IMR-90 (cell line): ENCODE measurements around the gene AHDC1. TPM values are rescaled to one million over a fixed set of nuclear protein-coding genes. Genes with fewer than 3 reads are reported as not detected.
A peak's percentile ranks its signal among the peaks of the same experiment; 100 is the strongest.

Experiments
- ATAC-seq: fragments of 200-7000 bp; cut with Tn5 transposase; 2 replicates; pipeline ENCODE4 v1.9.1; 2020; ENCODE audit warnings: low read depth, mild to moderate bottlenecking, moderate library complexity
- BruUV-seq: library from RNA; stranded (reverse); fragments of 400-500 nt; replicated peaks from 2 replicates; lab custom pipeline; 2021; lab: Mats Ljungman, UMichigan
- CTCF ChIA-PET: fragments of 300-600 bp; formaldehyde crosslinking; extraction: SDS; loops from one replicate; lab custom pipeline; 2021; ENCODE audit warnings: antibody characterized with exemption; lab: Yijun Ruan, JAX
- POLR2A ChIA-PET: fragments of 300-600 bp; sonication (Branson Sonifier 250); formaldehyde crosslinking; loops from one replicate; lab custom pipeline; 2022; ENCODE audit warnings: antibody characterized with exemption; ENCODE audit not compliant: unreplicated experiment; lab: Charles Lee
- DNase-seq: peaks from one replicate; pipeline ENCODE4 v3.0.0; 2013
- H2AFZ ChIP-seq: replicated peaks from 2 replicates; pipeline ENCODE3; 2013; ENCODE audit warnings: low read length, mild to moderate bottlenecking; ENCODE audit not compliant: poor library complexity
- H2AK5ac ChIP-seq: 2 replicates; pipeline ENCODE4 v1.6.1; 2013; ENCODE audit warnings: low read depth, low read length, inconsistent platforms
- H2AK9ac ChIP-seq: replicated peaks from 2 replicates; pipeline ENCODE3; 2013; ENCODE audit warnings: mild to moderate bottlenecking, low read depth, low read length, moderate library complexity; ENCODE audit not compliant: poor library complexity
- H2BK120ac ChIP-seq: 2 replicates; pipeline ENCODE4 v1.6.1; 2013; ENCODE audit warnings: low read depth, low read length, inconsistent platforms
- H2BK15ac ChIP-seq: 3 replicates; pipeline ENCODE4 v1.6.1; 2013; ENCODE audit warnings: low read depth, low read length, inconsistent platforms
- H2BK20ac ChIP-seq: 2 replicates; pipeline ENCODE4 v1.6.1; 2013; ENCODE audit warnings: low read depth, mild to moderate bottlenecking, inconsistent platforms, low read length, moderate library complexity
- H2BK5ac ChIP-seq: 2 replicates; pipeline ENCODE4 v1.6.1; 2013; ENCODE audit warnings: mild to moderate bottlenecking, low read depth, low read length, inconsistent platforms; ENCODE audit not compliant: poor library complexity, severe bottlenecking
- H3K14ac ChIP-seq: replicated peaks from 2 replicates; pipeline ENCODE4 v1.6.1; 2013; ENCODE audit warnings: low read depth, low read length, inconsistent platforms
- H3K18ac ChIP-seq: 2 replicates; pipeline ENCODE4 v1.6.1; 2013; ENCODE audit warnings: low read depth, low read length, control low read depth
- H3K23ac ChIP-seq: 2 replicates; pipeline ENCODE4 v1.6.1; 2013; ENCODE audit warnings: low read depth, low read length, inconsistent platforms
- H3K27ac ChIP-seq: 2 replicates; pipeline ENCODE4 v1.5.1; 2013; ENCODE audit warnings: mild to moderate bottlenecking, control low read depth, low read length; ENCODE audit not compliant: insufficient read depth
- H3K27me3 ChIP-seq: 2 replicates; pipeline ENCODE4 v1.6.1; 2013; ENCODE audit warnings: low read length; ENCODE audit not compliant: control insufficient read depth, insufficient read depth
- H3K36me3 ChIP-seq: 2 replicates; pipeline ENCODE4 v1.6.1; 2013; ENCODE audit warnings: low read length, mixed read lengths; ENCODE audit not compliant: control insufficient read depth, insufficient read depth
- H3K4ac ChIP-seq: 2 replicates; pipeline ENCODE4 v1.6.1; 2013; ENCODE audit warnings: low read depth, low read length, inconsistent platforms
- H3K4me1 ChIP-seq: 2 replicates; pipeline ENCODE4 v1.6.1; 2013; ENCODE audit warnings: low read length, mixed read lengths; ENCODE audit not compliant: control insufficient read depth, insufficient read depth
- H3K4me2 ChIP-seq: 2 replicates; pipeline ENCODE4 v1.6.1; 2013; ENCODE audit warnings: low read depth, mild to moderate bottlenecking, control low read depth, low read length, moderate library complexity
- H3K4me3 ChIP-seq: 2 replicates; pipeline ENCODE4 v1.5.1; 2013; ENCODE audit warnings: low read depth, mild to moderate bottlenecking, control low read depth, low read length, moderate library complexity; ENCODE audit not compliant: insufficient read depth
- H3K56ac ChIP-seq: 2 replicates; pipeline ENCODE4 v1.6.1; 2013; ENCODE audit warnings: low read length, inconsistent platforms; ENCODE audit not compliant: insufficient read depth; ENCODE audit errors: extremely low read depth
- H3K79me1 ChIP-seq, 2 experiments: 2 replicates each; pipeline ENCODE4 v1.6.1; 2013; ENCODE audit warnings: low read length in 2 of 2, inconsistent platforms in 1 of 2, low read depth in 1 of 2
- H3K9ac ChIP-seq: 2 replicates; pipeline ENCODE4 v1.6.1; 2013; ENCODE audit warnings: low read depth, low read length, control low read depth
- H3K9me1 ChIP-seq: 2 replicates; pipeline ENCODE4 v1.6.1; 2013; ENCODE audit warnings: low read length, inconsistent platforms; ENCODE audit not compliant: insufficient read depth
- H3K9me3 ChIP-seq: 2 replicates; pipeline ENCODE4 v1.6.1; 2013; ENCODE audit warnings: low read length; ENCODE audit not compliant: control insufficient read depth, insufficient read depth
- H4K20me1 ChIP-seq: 2 replicates; pipeline ENCODE4 v1.6.1; 2013; ENCODE audit warnings: low read length, inconsistent platforms; ENCODE audit not compliant: insufficient read depth
- H4K5ac ChIP-seq: 2 replicates; pipeline ENCODE4 v1.6.1; 2013; ENCODE audit warnings: mild to moderate bottlenecking, low read depth, low read length, control low read depth
- H4K8ac ChIP-seq, 2 experiments: 2 replicates each; pipeline ENCODE4 v1.6.1; 2013; ENCODE audit warnings: low read depth in 2 of 2, low read length in 2 of 2, control low read depth in 1 of 2, inconsistent platforms in 1 of 2
- H4K91ac ChIP-seq: 2 replicates; pipeline ENCODE4 v1.6.1; 2013; ENCODE audit warnings: low read depth, low read length, inconsistent platforms; ENCODE audit not compliant: insufficient read depth
- CEBPB ChIP-seq: IDR thresholded peaks from 2 replicates; pipeline ENCODE4 v1.6.1; 2012; ENCODE audit warnings: low read depth, low read length, improper control_type of control experiment
- FOS ChIP-seq: fragments of 150-350 bp; IDR thresholded peaks from 2 replicates; pipeline ENCODE4 v1.6.1; 2016; ENCODE audit warnings: low read depth, low read length
- MXI1 ChIP-seq: IDR thresholded peaks from 2 replicates; pipeline ENCODE4 v1.6.1; 2012; ENCODE audit warnings: low read depth, mild to moderate bottlenecking, low read length, moderate library complexity, borderline replicate concordance
- SMC3 ChIP-seq: fragments of 150-350 bp; IDR thresholded peaks from 2 replicates; pipeline ENCODE4 v1.6.1; 2016; ENCODE audit warnings: low read depth, mild to moderate bottlenecking, antibody characterized with exemption, low read length, moderate library complexity
- WGBS, 2 experiments: methylation state at CpG; one replicate each; pipeline versions ENCODE4 v1.1.5 to v1.1.7; 2013; ENCODE audit warnings: missing lambda C conversion rate in 2 of 2; ENCODE audit not compliant: insufficient read length in 1 of 2; ENCODE audit errors: extremely low coverage in 2 of 2; 5-methylcytosine and 5-hydroxymethylcytosine counted together
- dilution Hi-C: fragments of 300-500 bp; cut with HindIII; formaldehyde crosslinking; loops from one replicate; pipeline ENCODE4 v1.14.3; 2018; ENCODE audit warnings: low sequenced_read_pairs; ENCODE audit not compliant: unreplicated experiment
- in situ Hi-C: fragments of 300-500 bp; cut with MboI; formaldehyde crosslinking; loops from 3 replicates; pipeline ENCODE4 v1.14.3; 2019; ENCODE audit warnings: low sequenced_read_pairs, inconsistent platforms, mixed read lengths
- intact Hi-C: fragments of 100-400 bp; cut with micrococcal nuclease; formaldehyde crosslinking; loops from 2 replicates; pipeline ENCODE4 v1.10.0; 2022
- polyA plus RNA-seq, 3 experiments: library from polyadenylated mRNA; depleted of rRNA; stranded (reverse); fragments of >200 nt; gene quantifications; 2 replicates each; pipeline ENCODE4 v1.2.3, GENCODE V29; 2012; ENCODE audit warnings: low replicate concordance in 1 of 3
- total RNA-seq: library from RNA; depleted of rRNA; stranded (reverse); fragments of >200 nt; gene quantifications from 2 replicates; pipeline ENCODE4 v1.2.3, GENCODE V29; 2012

Gene AHDC1
- total and polyA plus RNA-seq, 2 of the 4 experiments (the other 2 are of a cell fraction) = 2.0 to 11.6 TPM

DNA sequence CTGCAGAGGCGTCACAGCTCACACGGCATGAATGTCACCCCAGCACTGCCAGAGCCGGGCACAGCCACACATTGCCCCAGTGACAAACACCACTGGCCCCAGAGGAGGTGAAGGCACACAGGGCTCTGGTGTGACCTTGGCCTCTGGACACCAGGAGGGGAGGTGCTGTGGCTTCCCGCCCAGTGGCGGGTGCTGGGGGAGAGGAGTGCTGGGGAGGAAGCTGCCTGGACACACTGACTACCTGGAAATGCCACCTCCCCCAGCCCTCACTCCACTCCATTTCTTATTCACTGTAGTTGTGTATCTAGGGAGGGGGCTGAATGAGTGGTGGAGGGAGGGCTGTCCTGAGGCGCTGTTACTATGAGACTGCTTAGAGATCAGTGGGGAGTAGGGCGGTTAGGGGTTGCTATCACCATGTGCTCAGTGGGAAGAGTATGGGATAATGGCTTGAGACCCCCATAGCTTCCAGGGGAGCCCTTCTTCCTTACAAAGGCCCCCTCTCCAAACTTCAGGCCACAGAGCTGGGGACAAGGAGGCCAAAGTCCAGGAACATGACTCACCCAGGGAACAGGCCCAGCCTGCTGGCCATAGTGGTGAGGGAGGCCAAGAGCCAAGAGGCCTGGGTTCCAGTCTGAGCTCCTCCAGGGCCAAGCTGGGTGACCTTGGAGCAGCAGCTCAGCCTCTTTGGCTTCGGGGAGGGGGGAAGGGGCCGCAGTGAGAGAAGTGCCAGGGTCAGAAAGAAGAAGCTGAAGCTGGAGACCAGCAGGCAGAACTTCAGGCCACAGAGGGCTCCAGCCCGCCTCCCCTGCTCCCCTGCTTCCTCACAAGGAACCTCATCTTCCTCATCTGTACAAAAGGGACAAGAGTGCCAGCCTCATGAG is 40.1 kb downstream of the AHDC1 start:
- peak overlapping the region; percentile 86; the same call in 1 of the 2 replicates for H2AK5ac ChIP-seq
- H3K4me1 ChIP-seq = peaks cover 55% of the 10 kb centered on the region
- ChIA-PET POLR2A (no interaction called here), CTCF (interaction anchor here (0.6 to 1.1 kb wide), 2 partner anchors 12 to 282 kb away, joined by 3 read pairs; no protein-coding TSS in a partner anchor)
- H2AK9ac ChIP-seq = peak overlapping the region; percentile 6
- H3K79me1 ChIP-seq = peaks cover 35 to 93% of the 10 kb centered on the region in 2 experiments
- no peak overlapping the region for H4K5ac ChIP-seq
- H3K27me3 ChIP-seq = no peaks in the 10 kb centered on the region
- no peaks in the 10 kb centered on the region for H3K36me3 ChIP-seq
- no peak overlapping the region for H3K9ac ChIP-seq
- H2BK15ac ChIP-seq = peak overlapping the region; percentile 24; the same call in 1 of the 3 replicates
- peak overlapping the region; percentile 16 for H3K14ac ChIP-seq
- peak overlapping the region; percentile 38; the same call in 1 of the 2 replicates for H3K4me2 ChIP-seq
- peak overlapping the region in 1 of 2 experiments; percentile 67; a peak in 2 of 4 replicates for H4K8ac ChIP-seq
- H3K27ac ChIP-seq = peak overlapping the region; percentile 18; the same call in 1 of the 2 replicates
- TF ChIP-seq SMC3 = no peak
- 0 out of 2 replicates have a peak, but pooled peaks have one; percentile 27 for TF ChIP-seq FOS
- no peak for TF ChIP-seq MXI1
- TF ChIP-seq CEBPB = no peak
- H2BK5ac ChIP-seq = peak overlapping the region; percentile 25
- no peak overlapping the region for H3K4me3 ChIP-seq
- intact Hi-C loops (no loop called here), in situ Hi-C loops (no loop called here), dilution Hi-C loops (no loop called here)
- peak overlapping the region; percentile 50; the same call in 1 of the 2 replicates for H2BK120ac ChIP-seq
- peak overlapping the region; percentile 20 for H4K91ac ChIP-seq
- no peak overlapping the region for H3K56ac ChIP-seq
- H4K20me1 ChIP-seq = peaks cover 36% of the 10 kb centered on the region
- 0 out of 2 replicates have a peak overlapping the region, but pooled peaks have one; percentile 1 for H3K23ac ChIP-seq
- no peaks in the 10 kb centered on the region for H3K9me3 ChIP-seq
- peak overlapping the region; percentile 18 for H2AFZ ChIP-seq
- ATAC-seq (peak; percentile 45), DNase-seq (peak; percentile 46)
- no peak overlapping the region for H3K18ac ChIP-seq
- peaks cover 31% of the 10 kb centered on the region for H3K9me1 ChIP-seq
- no TSS peak for BruUV-seq
- peak overlapping the region; percentile 27 for H2BK20ac ChIP-seq
- 60% methylated on average over 1 of the region's 10 CpGs; no CpG with 5 or more reads in 1 of the 2 experiments for WGBS, 2 experiments
- H3K4ac ChIP-seq = peak overlapping the region; percentile 75
